CD4-positive, alpha-beta T cell (primary cell): ENCODE measurements around the gene HADHB. TPM values are rescaled to one million over a fixed set of nuclear protein-coding genes. Genes with fewer than 3 reads are reported as not detected.
"Not testable (repeated sequence)": the region's sequence is repeated elsewhere in the genome, so short reads cannot be mapped to it uniquely, and the experiment has no call there.

Source experiments
- ATAC-seq: fragments of 200-7000 bp; cut with Tn5 transposase; one replicate; pipeline ENCODE4 v1.10.0; 2022; ENCODE audit warnings: mild to moderate bottlenecking; ENCODE audit not compliant: poor library complexity
- CTCF ChIA-PET: fragments of 350-600 bp; sonication (Branson Sonifier 250); formaldehyde crosslinking; loops from one replicate; lab custom pipeline; 2021; ENCODE audit warnings: antibody characterized with exemption, inconsistent platforms; lab: Charles Lee
- POLR2A ChIA-PET: fragments of 350-600 bp; sonication (Branson Sonifier 250); formaldehyde crosslinking; loops from one replicate; lab custom pipeline; 2021; ENCODE audit warnings: antibody characterized with exemption, inconsistent platforms; lab: Charles Lee
- DNase-seq, 14 experiments: peaks; one replicate each; pipeline ENCODE4 v3.0.0-alpha.2; 2013 to 2020; ENCODE audit warnings: mixed read lengths in 2 of 14
- H3K27ac ChIP-seq, 2 donors: one replicate each; pipeline versions ENCODE4 v1.5.1 to v1.7.0; 2013; ENCODE audit warnings: low read length in 2 of 2, low read depth in 1 of 2, mild to moderate bottlenecking in 1 of 2
- H3K27me3 ChIP-seq, 2 experiments: 1 replicate in 1 of 2; 2 replicates in 1 of 2; pipeline versions ENCODE4 v1.6.1 to v1.7.0; 2013; ENCODE audit warnings: low read length in 2 of 2, control low read depth in 1 of 2, mild to moderate bottlenecking in 1 of 2, moderate library complexity in 1 of 2; ENCODE audit not compliant: insufficient read depth in 2 of 2, control insufficient read depth in 1 of 2
- H3K36me3 ChIP-seq: one replicate; pipeline ENCODE4 v1.6.1; 2013; ENCODE audit warnings: low read length, control low read depth; ENCODE audit not compliant: insufficient read depth
- H3K4me1 ChIP-seq: one replicate; pipeline ENCODE4 v1.6.1; 2013; ENCODE audit warnings: low read length, control low read depth; ENCODE audit not compliant: insufficient read depth
- H3K4me3 ChIP-seq: one replicate; pipeline ENCODE4 v1.5.1; 2013; ENCODE audit warnings: mild to moderate bottlenecking, low read length, moderate library complexity
- H3K9me3 ChIP-seq, 2 experiments: 1 replicate in 1 of 2; 2 replicates in 1 of 2; pipeline versions ENCODE4 v1.6.1 to v1.7.0; 2013; ENCODE audit warnings: low read length in 2 of 2, mild to moderate bottlenecking in 2 of 2, control low read depth in 1 of 2, moderate library complexity in 1 of 2; ENCODE audit not compliant: control insufficient read depth in 1 of 2, insufficient read depth in 1 of 2
- H3K27ac Mint-ChIP-seq: one replicate; pipeline ENCODE4 v1.8.0; 2020; ENCODE audit warnings: mixed read lengths
- H3K27me3 Mint-ChIP-seq: one replicate; pipeline ENCODE4 v1.8.0; 2021; ENCODE audit warnings: mixed read lengths
- H3K36me3 Mint-ChIP-seq: one replicate; pipeline ENCODE4 v1.8.0; 2021; ENCODE audit warnings: low read depth, mixed read lengths
- H3K4me1 Mint-ChIP-seq: one replicate; pipeline ENCODE4 v1.8.0; 2021; ENCODE audit warnings: low read depth, mixed read lengths
- H3K4me3 Mint-ChIP-seq: one replicate; pipeline ENCODE4 v1.8.0; 2020; ENCODE audit warnings: mild to moderate bottlenecking, mixed read lengths
- H3K9me3 Mint-ChIP-seq: one replicate; pipeline ENCODE4 v1.8.0; 2020; ENCODE audit warnings: mixed read lengths
- intact Hi-C, 2 experiments: fragments of 100-400 bp; cut with DNase I in 1 of 2; cut with micrococcal nuclease in 1 of 2; formaldehyde crosslinking; loops; one replicate each; pipeline versions ENCODE4 v1.15.1 to v1.9.0; 2023 to 2025; cut with DNase I, micrococcal nuclease
- total RNA-seq, 174 experiments: library from RNA in 2 of 174; stranded (reverse) in 2 of 174; gene quantifications; one replicate each; pipeline ENCODE4 v1.2.3 and lab custom pipeline; 2021 to 2026
- TF ChIP-seq, protein P1 (sequence below): fragments of 200-600 bp; IDR thresholded peaks from one replicate; pipeline ENCODE4 v1.8.0; 2022; ENCODE audit warnings: antibody characterized with exemption, mild to moderate bottlenecking

The HADHB gene
- total RNA-seq, 2 experiments from 2014 or later, result 25.2 to 30.3 TPM

DNA sequence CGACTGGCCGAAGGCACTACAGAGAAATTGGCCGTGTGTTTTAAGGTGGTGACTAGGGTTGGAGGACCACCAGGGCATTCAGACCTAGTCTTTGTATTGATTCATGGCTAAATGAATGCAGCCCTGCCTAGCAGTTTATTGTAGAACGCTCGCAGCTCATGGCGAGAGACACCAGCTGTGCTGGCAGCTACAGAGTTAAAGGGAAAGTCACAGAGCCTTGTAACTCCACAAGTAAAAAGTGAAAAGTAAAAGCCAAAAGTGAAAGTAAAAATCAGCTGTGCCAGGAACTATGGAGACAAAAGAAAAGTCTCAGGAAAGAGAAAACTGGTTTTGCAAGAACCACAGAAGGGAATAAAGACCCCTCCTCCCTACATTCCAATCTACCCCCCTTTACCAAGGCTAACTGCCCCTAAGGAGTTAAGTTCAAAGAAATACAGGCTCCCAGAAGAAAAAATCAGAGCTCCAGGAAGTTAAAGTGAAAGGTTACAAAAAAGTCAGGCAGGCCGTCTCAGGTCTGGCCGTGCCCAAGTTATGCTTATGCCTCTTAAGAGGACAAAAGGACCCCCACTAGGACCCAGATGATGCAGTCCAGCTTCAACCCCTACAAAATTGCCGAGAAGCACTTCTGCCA lies 54.8 kb downstream of the HADHB start:
- Histone ChIP-seq H3K36me3 (no peaks in the 10 kb centered on the region), H3K9me3 (no peaks in the 10 kb centered on the region), H3K27me3 (no peaks in the 10 kb centered on the region), H3K27ac (peak overlapping the region; percentile 62 to 65), H3K4me1 (peaks cover 24% of the 10 kb centered on the region), H3K4me3 (peak overlapping the region; percentile 79)
- Mint-ChIP-seq H3K4me1 (no peaks in the 10 kb centered on the region), H3K27me3 (no peaks in the 10 kb centered on the region), H3K36me3 (peaks cover 10% of the 10 kb centered on the region), H3K4me3 (no peak overlapping the region), H3K27ac (no peak overlapping the region), H3K9me3 (no peaks in the 10 kb centered on the region)
- TF ChIP-seq, protein P1, sequence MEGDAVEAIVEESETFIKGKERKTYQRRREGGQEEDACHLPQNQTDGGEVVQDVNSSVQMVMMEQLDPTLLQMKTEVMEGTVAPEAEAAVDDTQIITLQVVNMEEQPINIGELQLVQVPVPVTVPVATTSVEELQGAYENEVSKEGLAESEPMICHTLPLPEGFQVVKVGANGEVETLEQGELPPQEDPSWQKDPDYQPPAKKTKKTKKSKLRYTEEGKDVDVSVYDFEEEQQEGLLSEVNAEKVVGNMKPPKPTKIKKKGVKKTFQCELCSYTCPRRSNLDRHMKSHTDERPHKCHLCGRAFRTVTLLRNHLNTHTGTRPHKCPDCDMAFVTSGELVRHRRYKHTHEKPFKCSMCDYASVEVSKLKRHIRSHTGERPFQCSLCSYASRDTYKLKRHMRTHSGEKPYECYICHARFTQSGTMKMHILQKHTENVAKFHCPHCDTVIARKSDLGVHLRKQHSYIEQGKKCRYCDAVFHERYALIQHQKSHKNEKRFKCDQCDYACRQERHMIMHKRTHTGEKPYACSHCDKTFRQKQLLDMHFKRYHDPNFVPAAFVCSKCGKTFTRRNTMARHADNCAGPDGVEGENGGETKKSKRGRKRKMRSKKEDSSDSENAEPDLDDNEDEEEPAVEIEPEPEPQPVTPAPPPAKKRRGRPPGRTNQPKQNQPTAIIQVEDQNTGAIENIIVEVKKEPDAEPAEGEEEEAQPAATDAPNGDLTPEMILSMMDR, result no peak
- CTCF ChIA-PET, result interaction anchor here (0.7 to 1.6 kb wide), 2 partner anchors 15 to 55 kb away, joined by 3 to 4 read pairs; partner anchors contain the start of genes HADHA and HADHB
- DNase-seq, result peak in 8 of 14 experiments; percentile 9 to 62 (median 40)
- POLR2A ChIA-PET, result interaction anchor here (0.8 to 3.5 kb wide), 14 partner anchors 9 to 1026 kb away, joined by 3 to 52 read pairs (median 4); partner anchors contain the start of genes ADGRF3, ASXL2, HADHA and HADHB
- intact Hi-C loops, result loop anchor here (1.0 to 5.0 kb wide), 4 partner anchors 31 to 55 kb away; partner anchors contain the start of genes HADHA (in 2 of the 2), HADHB (in 2 of the 2), ADGRF3 (in 1 of the 2) and SELENOI (in 1 of the 2)
- ATAC-seq, result peak; percentile 46

DNA sequence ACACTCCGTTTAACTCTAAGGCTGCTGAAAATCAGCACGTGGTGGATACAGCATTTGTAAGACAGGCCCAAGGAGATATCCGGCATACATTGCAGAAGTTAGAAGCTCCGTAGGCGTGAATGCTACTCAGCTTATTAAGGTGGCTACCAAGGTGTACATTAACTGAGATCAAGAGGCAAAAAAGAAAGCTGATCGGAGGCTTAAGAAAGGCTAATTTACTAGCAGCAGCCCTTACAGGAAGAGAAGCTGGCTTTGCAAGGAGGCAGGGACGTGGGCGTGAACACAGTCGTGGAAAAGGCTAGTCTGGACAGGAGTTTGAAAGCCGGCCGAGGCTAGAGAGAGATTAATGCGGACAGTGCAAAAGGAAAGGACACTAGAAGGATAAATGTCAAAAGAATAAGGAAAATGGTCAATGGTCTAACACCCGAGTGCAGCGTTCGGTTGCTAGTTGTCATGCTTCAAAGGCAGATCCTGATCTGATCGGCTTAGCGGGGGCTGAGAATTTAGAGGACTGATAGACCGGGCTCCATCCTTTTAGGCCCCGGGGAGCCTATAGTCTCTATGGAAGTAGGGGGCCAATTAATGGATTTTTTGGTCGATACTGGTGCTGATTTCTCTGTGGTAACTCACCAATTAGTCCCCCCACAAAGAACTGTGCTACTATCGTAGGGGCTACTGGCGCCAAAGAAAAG lies 55.6 kb downstream of the HADHB start:
- no peaks in the 10 kb centered on the region for H3K27me3 Mint-ChIP-seq
- Histone ChIP-seq H3K27ac (peak overlapping the region; percentile 58 to 65), H3K9me3 (no peaks in the 10 kb centered on the region), H3K36me3 (no peaks in the 10 kb centered on the region), H3K4me1 (peaks cover 24% of the 10 kb centered on the region), H3K27me3 (no peaks in the 10 kb centered on the region), H3K4me3 (peak overlapping the region; percentile 79)
- no peak overlapping the region for H3K4me3 Mint-ChIP-seq
- no peaks in the 10 kb centered on the region for H3K9me3 Mint-ChIP-seq
- H3K27ac Mint-ChIP-seq, result no peak overlapping the region
- CTCF ChIA-PET, result interaction anchor here (1.6 kb wide), 1 partner anchor 56 kb away, joined by 4 read pairs; the partner anchor contains the start of genes HADHA and HADHB
- H3K4me1 Mint-ChIP-seq, result no peaks in the 10 kb centered on the region
- peak in 4 of 14 experiments; percentile 28 to 53 (median 40) for DNase-seq
- TF ChIP-seq, protein P1, result no peak
- intact Hi-C loops, result loop anchor here in 1 of 2 experiments (2.0 to 5.0 kb wide), 2 partner anchors 42 to 56 kb away; partner anchors contain the start of genes HADHA and HADHB
- peak; percentile 42 for ATAC-seq
- POLR2A ChIA-PET, result interaction anchor here (0.8 to 3.5 kb wide), 14 partner anchors 10 to 1027 kb away, joined by 3 to 52 read pairs (median 4); partner anchors contain the start of genes ADGRF3, ASXL2, HADHA and HADHB
- H3K36me3 Mint-ChIP-seq, result peaks cover 10% of the 10 kb centered on the region

DNA sequence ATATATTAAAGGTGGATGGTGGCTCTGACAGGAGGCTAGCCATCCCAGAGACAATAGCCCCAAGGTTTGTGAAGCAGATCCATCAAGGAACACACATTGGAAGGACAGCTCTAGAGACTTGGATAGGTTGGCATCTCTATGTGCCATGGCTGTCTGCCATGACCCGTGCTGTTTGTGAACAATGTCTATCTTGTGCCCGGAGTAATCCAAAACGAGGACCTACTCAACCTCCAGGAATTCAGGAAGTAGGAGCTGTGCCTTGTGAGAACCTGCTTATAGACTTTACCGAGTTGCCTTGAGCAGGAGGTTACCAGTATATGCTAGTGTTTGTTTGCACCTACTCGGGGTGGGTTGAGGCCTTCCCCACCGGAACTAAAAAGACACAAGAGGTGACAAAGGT lies 58.1 kb downstream of the HADHB start:
- DNase-seq (no peak), ATAC-seq (no peak)
- Mint-ChIP-seq H3K9me3 (no peaks in the 10 kb centered on the region), H3K36me3 (peaks cover 10% of the 10 kb centered on the region), H3K27ac (no peak overlapping the region), H3K27me3 (no peaks in the 10 kb centered on the region), H3K4me1 (no peaks in the 10 kb centered on the region), H3K4me3 (no peak overlapping the region)
- Histone ChIP-seq H3K4me1 (peaks cover 24% of the 10 kb centered on the region), H3K27ac (no peak overlapping the region), H3K36me3 (no peaks in the 10 kb centered on the region), H3K27me3 (no peaks in the 10 kb centered on the region), H3K4me3 (no peak overlapping the region), H3K9me3 (no peaks in the 10 kb centered on the region)
- CTCF ChIA-PET, result no interaction called here
- TF ChIP-seq, protein P1, result no peak
- POLR2A ChIA-PET, result no interaction called here
- intact Hi-C loops, result loop anchor here in 1 of 2 experiments (5.0 kb wide), 1 partner anchor 39 kb away; no protein-coding TSS in a partner anchor

GRCh38 chr2:26305094-26305493 lies 60.4 kb downstream of the HADHB start:
- H3K36me3 ChIP-seq, H3K9me3 ChIP-seq, H3K27ac Mint-ChIP-seq, intact Hi-C loops, H3K4me3 Mint-ChIP-seq, H3K27ac ChIP-seq, H3K4me1 Mint-ChIP-seq, DNase-seq, H3K4me3 ChIP-seq, POLR2A ChIA-PET, H3K27me3 Mint-ChIP-seq, H3K27me3 ChIP-seq, ATAC-seq, H3K9me3 Mint-ChIP-seq, H3K4me1 ChIP-seq: not testable (repeated sequence)
- H3K36me3 Mint-ChIP-seq, result peaks cover 13% of the 10 kb centered on the region
- CTCF ChIA-PET, result interaction anchor here (0.7 kb wide), 1 partner anchor 14 kb away, joined by 3 read pairs; no protein-coding TSS in a partner anchor
